K562 (cell line): ENCODE results near the gene TSPOAP1. TPM values are rescaled to one million over a fixed set of nuclear protein-coding genes. Genes with fewer than 3 reads are reported as not detected.

Source experiments
- EGR1 ChIP-seq: fragments of 450-650 bp; conservative IDR thresholded peaks from 2 replicates; pipeline ENCODE4 v1.6.1; 2017; ENCODE audit warnings: mild to moderate bottlenecking
- ELF2 ChIP-seq: fragments of 250-450 bp; sonication (Bioruptor Pico); IDR thresholded peaks from 2 replicates; pipeline ENCODE4 v1.5.0; 2021; ENCODE audit warnings: mild to moderate bottlenecking
- GTF3C2 ChIP-seq: IDR thresholded peaks from 3 replicates; pipeline ENCODE4 v1.6.1; 2011; ENCODE audit warnings: borderline replicate concordance, mild to moderate bottlenecking, moderate library complexity; ENCODE audit not compliant: insufficient read length; ENCODE audit errors: extremely low read depth
- ILF3 ChIP-seq: fragments of 450-650 bp; IDR thresholded peaks from 2 replicates; pipeline ENCODE4 v1.6.1; 2018; ENCODE audit warnings: antibody characterized with exemption, mild to moderate bottlenecking, moderate library complexity, borderline replicate concordance
- KLF1 ChIP-seq: fragments of 450-650 bp; IDR thresholded peaks from 2 replicates; pipeline ENCODE4 v1.6.1; 2016; ENCODE audit warnings: missing genetic modification characterization, missing compliant biosample characterization
- MIER1 ChIP-seq: fragments of 450-650 bp; IDR thresholded peaks from 2 replicates; pipeline ENCODE4 v1.6.1; 2016; ENCODE audit warnings: antibody characterized with exemption, mild to moderate bottlenecking, low read depth
- NUFIP1 ChIP-seq: fragments of 450-650 bp; IDR thresholded peaks from 2 replicates; pipeline ENCODE4 v1.6.1; 2018; ENCODE audit not compliant: partially characterized antibody
- PPARD ChIP-seq: fragments of 250-450 bp; sonication (Bioruptor Pico); IDR thresholded peaks from 2 replicates; pipeline ENCODE4 v1.8.0; 2022; ENCODE audit warnings: inconsistent platforms, mild to moderate bottlenecking, moderate library complexity
- PRPF4 ChIP-seq: fragments of 200-400 bp; formaldehyde crosslinking; IDR thresholded peaks from one replicate; pipeline ENCODE4 v1.6.1; 2017; ENCODE audit warnings: low read length, low read depth, mild to moderate bottlenecking; ENCODE audit not compliant: insufficient read depth, poor library complexity, severe bottlenecking
- RAD51 ChIP-seq: fragments of 450-650 bp; IDR thresholded peaks from 2 replicates; pipeline ENCODE4 v1.7.1; 2016; ENCODE audit warnings: low read depth, mild to moderate bottlenecking, borderline replicate concordance
- RCOR1 ChIP-seq, 2 experiments: IDR thresholded peaks; 2 replicates each; pipeline ENCODE4 v1.6.1; 2012; ENCODE audit warnings: low read depth in 2 of 2, low read length in 2 of 2, borderline replicate concordance in 1 of 2, improper control_type of control experiment in 1 of 2
- STAT5A ChIP-seq: IDR thresholded peaks from 2 replicates; pipeline ENCODE4 v1.6.1; 2012; ENCODE audit warnings: low read length, inconsistent platforms, borderline replicate concordance
- TARDBP ChIP-seq: fragments of 450-650 bp; IDR thresholded peaks from 2 replicates; pipeline ENCODE4 v1.6.1; 2016
- ZBTB5 ChIP-seq: fragments of 450-650 bp; IDR thresholded peaks from 2 replicates; pipeline ENCODE4 v1.6.1; 2017; ENCODE audit warnings: antibody characterized with exemption
- ZNF232 ChIP-seq: sonication (generic); formaldehyde crosslinking; IDR thresholded peaks from 2 replicates; pipeline ENCODE4 v1.8.0; 2022; ENCODE audit warnings: mild to moderate bottlenecking, missing genetic modification reagents
- ZNF436 ChIP-seq: fragments of 250-450, 450-650 bp; sonication (Bioruptor Pico); formaldehyde crosslinking; IDR thresholded peaks from 2 replicates; pipeline ENCODE4 v1.7.0; 2020; ENCODE audit warnings: mild to moderate bottlenecking
- polyA plus RNA-seq, 8 experiments: library from polyadenylated mRNA; depleted of rRNA in 4 of 8; stranded (reverse) in 5 of 8; unstranded in 3 of 8; fragments of >200 nt; fragmentation: Nextera tagmentation in 2 of 8; fragmentation: Illumina TruSeq in 1 of 8; extraction: Ambion mirVana in 2 of 8; extraction: Trizol in 1 of 8; gene quantifications; 2 replicates each; pipeline versions ENCODE4 v1.2.1 to v1.2.3, GENCODE V29; 2011 to 2014; ENCODE audit warnings: inconsistent platforms in 1 of 8, missing spikeins in 1 of 8
- total RNA-seq, 7 experiments: library from RNA; depleted of rRNA in 6 of 7; stranded (reverse); fragments of >200 nt in 6 of 7; fragmentation: Illumina TruSeq in 2 of 7; extraction: Trizol in 2 of 7; gene quantifications; 2 replicates each; pipeline versions ENCODE4 v1.2.1 to v1.2.3, GENCODE V29; 2011 to 2021; ENCODE audit warnings: low replicate concordance in 1 of 7
- TF ChIP-seq, protein P1 (sequence below): fragments of 450-650 bp; IDR thresholded peaks from 2 replicates; pipeline ENCODE4 v1.6.1; 2016; ENCODE audit warnings: mild to moderate bottlenecking

Gene TSPOAP1
- total and polyA plus RNA-seq, 9 of the 15 experiments (the other 6 are each of a cell fraction or from before 2014, with no cell fraction given): 0.87 to 3.9 (median 1.8) TPM; not detected in 2

DNA sequence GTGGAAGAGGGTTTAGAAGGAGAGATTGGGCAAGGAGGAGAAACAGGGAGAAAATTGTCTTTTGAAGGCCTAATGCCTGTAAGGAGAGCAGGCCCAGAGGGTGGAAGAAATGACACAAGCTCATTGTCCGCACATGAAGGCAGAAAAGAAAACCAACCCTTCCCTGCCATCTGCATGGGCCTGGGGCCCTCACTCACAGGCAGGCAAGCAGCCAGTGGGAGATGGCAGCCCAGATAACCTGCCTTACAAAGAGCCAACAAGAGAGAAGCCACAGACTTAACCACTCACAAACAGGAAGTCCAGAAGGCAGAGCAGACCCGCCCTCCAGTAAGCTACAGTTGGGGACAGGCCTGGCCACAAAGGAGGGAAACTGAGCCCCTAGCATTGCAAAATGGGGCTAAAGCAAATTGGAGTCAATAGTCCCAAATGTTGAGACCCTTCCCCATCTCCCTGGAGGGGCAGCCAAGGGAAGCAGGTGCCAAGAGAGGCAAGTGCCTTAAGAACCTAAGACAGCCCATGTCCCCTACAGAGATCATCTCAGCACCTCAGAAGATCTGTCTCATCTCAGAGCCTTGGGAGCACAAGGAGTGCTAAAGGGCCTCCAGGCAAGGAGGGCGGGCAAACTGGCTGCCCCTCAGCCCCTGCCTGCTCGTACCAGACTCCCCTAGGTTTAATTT, 7.3 kb upstream of the TSPOAP1 start (continued):
- no peak for TF ChIP-seq GTF3C2
- no peak for TF ChIP-seq ZBTB5
- no peak for TF ChIP-seq RAD51
- no peak for TF ChIP-seq ILF3
- no peak for TF ChIP-seq PPARD (CRISPR knock-in tag)
- TF ChIP-seq PRPF4: no peak
- TF ChIP-seq ZNF232 (CRISPR knock-in tag): peak; percentile 13
- TF ChIP-seq NUFIP1: no peak
- peak in 1 of 2 experiments; percentile 67; a peak in 1 of 4 replicates for TF ChIP-seq RCOR1 (IDR thresholded peaks at IDR 0.05; ENCODE audit: borderline replicate concordance in 1 of 2, low read depth in 2 of 2, low read length in 2 of 2)
- no peak for TF ChIP-seq KLF1 (tag)
- TF ChIP-seq TARDBP: no peak
- TF ChIP-seq STAT5A: no peak
- 0 out of 2 replicates have a peak, but pooled peaks have one; percentile 48 for TF ChIP-seq ELF2
- TF ChIP-seq ZNF436 (CRISPR knock-in tag): no peak
- no peak for TF ChIP-seq EGR1
- TF ChIP-seq MIER1: no peak
- TF ChIP-seq, protein P1, sequence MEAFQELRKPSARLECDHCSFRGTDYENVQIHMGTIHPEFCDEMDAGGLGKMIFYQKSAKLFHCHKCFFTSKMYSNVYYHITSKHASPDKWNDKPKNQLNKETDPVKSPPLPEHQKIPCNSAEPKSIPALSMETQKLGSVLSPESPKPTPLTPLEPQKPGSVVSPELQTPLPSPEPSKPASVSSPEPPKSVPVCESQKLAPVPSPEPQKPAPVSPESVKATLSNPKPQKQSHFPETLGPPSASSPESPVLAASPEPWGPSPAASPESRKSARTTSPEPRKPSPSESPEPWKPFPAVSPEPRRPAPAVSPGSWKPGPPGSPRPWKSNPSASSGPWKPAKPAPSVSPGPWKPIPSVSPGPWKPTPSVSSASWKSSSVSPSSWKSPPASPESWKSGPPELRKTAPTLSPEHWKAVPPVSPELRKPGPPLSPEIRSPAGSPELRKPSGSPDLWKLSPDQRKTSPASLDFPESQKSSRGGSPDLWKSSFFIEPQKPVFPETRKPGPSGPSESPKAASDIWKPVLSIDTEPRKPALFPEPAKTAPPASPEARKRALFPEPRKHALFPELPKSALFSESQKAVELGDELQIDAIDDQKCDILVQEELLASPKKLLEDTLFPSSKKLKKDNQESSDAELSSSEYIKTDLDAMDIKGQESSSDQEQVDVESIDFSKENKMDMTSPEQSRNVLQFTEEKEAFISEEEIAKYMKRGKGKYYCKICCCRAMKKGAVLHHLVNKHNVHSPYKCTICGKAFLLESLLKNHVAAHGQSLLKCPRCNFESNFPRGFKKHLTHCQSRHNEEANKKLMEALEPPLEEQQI: no peak
